ENCODE data around the gene SLC46A2. TPM values are rescaled to one million over a fixed set of nuclear protein-coding genes. Genes with fewer than 3 reads are reported as not detected.

SLC46A2 gene
- total RNA-seq, 4 donors from 2014 or later = 0.17 to 0.42 (median 0.26) TPM; not detected in 1

- no peaks in the 10 kb centered on the region for H3K27me3 ChIP-seq
- peaks cover 0 to 31% (median 6%) of the 10 kb centered on the region in 4 donors for H3K36me3 ChIP-seq
- no peak for DNase-seq (ENCODE audit: extremely low spot score)
- H3K4me1 ChIP-seq = peaks cover 2 to 8% (median 6%) of the 10 kb centered on the region in 4 donors
- H3K4me3 ChIP-seq = no peak overlapping the region
- H3K9me3 ChIP-seq = no peaks in the 10 kb centered on the region
- TF ChIP-seq EP300 (IDR thresholded peaks at IDR 0.05) (no peak), POLR2A (IDR thresholded peaks at IDR 0.05; ENCODE audit: low read depth) (no peak), POLR2AphosphoS5 (IDR thresholded peaks at IDR 0.05) (no peak)
- TF ChIP-seq, protein P1, sequence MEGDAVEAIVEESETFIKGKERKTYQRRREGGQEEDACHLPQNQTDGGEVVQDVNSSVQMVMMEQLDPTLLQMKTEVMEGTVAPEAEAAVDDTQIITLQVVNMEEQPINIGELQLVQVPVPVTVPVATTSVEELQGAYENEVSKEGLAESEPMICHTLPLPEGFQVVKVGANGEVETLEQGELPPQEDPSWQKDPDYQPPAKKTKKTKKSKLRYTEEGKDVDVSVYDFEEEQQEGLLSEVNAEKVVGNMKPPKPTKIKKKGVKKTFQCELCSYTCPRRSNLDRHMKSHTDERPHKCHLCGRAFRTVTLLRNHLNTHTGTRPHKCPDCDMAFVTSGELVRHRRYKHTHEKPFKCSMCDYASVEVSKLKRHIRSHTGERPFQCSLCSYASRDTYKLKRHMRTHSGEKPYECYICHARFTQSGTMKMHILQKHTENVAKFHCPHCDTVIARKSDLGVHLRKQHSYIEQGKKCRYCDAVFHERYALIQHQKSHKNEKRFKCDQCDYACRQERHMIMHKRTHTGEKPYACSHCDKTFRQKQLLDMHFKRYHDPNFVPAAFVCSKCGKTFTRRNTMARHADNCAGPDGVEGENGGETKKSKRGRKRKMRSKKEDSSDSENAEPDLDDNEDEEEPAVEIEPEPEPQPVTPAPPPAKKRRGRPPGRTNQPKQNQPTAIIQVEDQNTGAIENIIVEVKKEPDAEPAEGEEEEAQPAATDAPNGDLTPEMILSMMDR (IDR thresholded peaks at IDR 0.05) = no peak
- WGBS = 81% methylated on average over 3 of the region's 3 CpGs
- intact Hi-C loops (cut with DNase I) = no loop called here
- peak overlapping the region in 1 of 4 donors; percentile 28 for H3K27ac ChIP-seq (replicated peaks in 1 of 4)
These were observed 58.7 kb downstream of the SLC46A2 start for GRCh38 chr9:112831969-112832368.

GRCh38 chr9:112831281-112831851 lies 59.3 kb downstream of the SLC46A2 start:
- Histone ChIP-seq H3K36me3 (peaks cover 0 to 25% (median 3%) of the 10 kb centered on the region in 4 donors), H3K27me3 (no peaks in the 10 kb centered on the region), H3K4me1 (peaks cover 2 to 8% (median 6%) of the 10 kb centered on the region in 4 donors), H3K4me3 (no peak overlapping the region), H3K27ac (replicated peaks in 1 of 4) (peak overlapping the region in 1 of 4 donors; percentile 28), H3K9me3 (no peaks in the 10 kb centered on the region)
- intact Hi-C loops (cut with DNase I) = no loop called here
- DNase-seq (ENCODE audit: extremely low spot score) = peak; percentile 81
- WGBS = 74% methylated on average over 5 of the region's 5 CpGs
- TF ChIP-seq EP300 (IDR thresholded peaks at IDR 0.05) = no peak

Other genes starting within 250 kb of the SLC46A2 start
- gene INIP, start 172.8 kb downstream of the SLC46A2 start, total RNA-seq = 10 to 100 TPM; 10.9 to 15.8 (median 11.9) TPM
- gene SNX30, start 140.1 kb downstream of the SLC46A2 start, total RNA-seq = 10 to 100 TPM in 2 of 4 donors, 1 to 10 TPM in 2; 7.1 to 10.5 (median 8.9) TPM
- gene ZNF883, start 121.3 kb upstream of the SLC46A2 start, total RNA-seq = 1 to 10 TPM in 3 of 4 donors, under 1 TPM in 1; 0.99 to 2.1 (median 1.5) TPM
- gene ZFP37, start 165.8 kb upstream of the SLC46A2 start, total RNA-seq = 1 to 10 TPM; 2.1 to 3.2 (median 2.4) TPM